Testis (tissue), 2 donors: ENCODE data around the gene PRDM1.

Experiments
- CTCF ChIP-seq, 3 experiments: fragments of 450-650 bp in 2 of 3; fragments of 200-600 bp in 1 of 3; sonication (generic) in 1 of 3; IDR thresholded peaks; one replicate each; pipeline ENCODE4 v1.5.1; 2016 to 2019; ENCODE audit warnings: antibody characterized with exemption in 3 of 3, mild to moderate bottlenecking in 2 of 3, moderate library complexity in 1 of 3
- POLR2A ChIP-seq: fragments of 450-650 bp; IDR thresholded peaks from one replicate; pipeline ENCODE4 v1.6.1; 2017; ENCODE audit warnings: antibody characterized with exemption, mild to moderate bottlenecking, moderate library complexity

- no peak for TF ChIP-seq CTCF (IDR thresholded peaks at IDR 0.05)
- no peak for TF ChIP-seq POLR2A
Observed at GRCh38 chr6:106143665-106144064, 57.5 kb downstream of the PRDM1 start.
